D721Med (cell line): ENCODE data around the gene SPTBN5.

Experiments used
- DNase-seq: peaks from one replicate; pipeline ENCODE4 v3.0.0; 2011; ENCODE audit warnings: low spot score; ENCODE audit not compliant: insufficient read length
- FAIRE-seq: peaks from 2 replicates; lab custom pipeline; 2011; peaks lifted over from hg19 to GRCh38; lab: Jason Lieb, UNC
- CTCF ChIP-seq: IDR thresholded peaks from 2 replicates; pipeline ENCODE4 v1.5.1; 2012; ENCODE audit warnings: mild to moderate bottlenecking, control low read depth; ENCODE audit not compliant: insufficient read depth; ENCODE audit errors: missing control alignments

The SPTBN5 gene

DNA sequence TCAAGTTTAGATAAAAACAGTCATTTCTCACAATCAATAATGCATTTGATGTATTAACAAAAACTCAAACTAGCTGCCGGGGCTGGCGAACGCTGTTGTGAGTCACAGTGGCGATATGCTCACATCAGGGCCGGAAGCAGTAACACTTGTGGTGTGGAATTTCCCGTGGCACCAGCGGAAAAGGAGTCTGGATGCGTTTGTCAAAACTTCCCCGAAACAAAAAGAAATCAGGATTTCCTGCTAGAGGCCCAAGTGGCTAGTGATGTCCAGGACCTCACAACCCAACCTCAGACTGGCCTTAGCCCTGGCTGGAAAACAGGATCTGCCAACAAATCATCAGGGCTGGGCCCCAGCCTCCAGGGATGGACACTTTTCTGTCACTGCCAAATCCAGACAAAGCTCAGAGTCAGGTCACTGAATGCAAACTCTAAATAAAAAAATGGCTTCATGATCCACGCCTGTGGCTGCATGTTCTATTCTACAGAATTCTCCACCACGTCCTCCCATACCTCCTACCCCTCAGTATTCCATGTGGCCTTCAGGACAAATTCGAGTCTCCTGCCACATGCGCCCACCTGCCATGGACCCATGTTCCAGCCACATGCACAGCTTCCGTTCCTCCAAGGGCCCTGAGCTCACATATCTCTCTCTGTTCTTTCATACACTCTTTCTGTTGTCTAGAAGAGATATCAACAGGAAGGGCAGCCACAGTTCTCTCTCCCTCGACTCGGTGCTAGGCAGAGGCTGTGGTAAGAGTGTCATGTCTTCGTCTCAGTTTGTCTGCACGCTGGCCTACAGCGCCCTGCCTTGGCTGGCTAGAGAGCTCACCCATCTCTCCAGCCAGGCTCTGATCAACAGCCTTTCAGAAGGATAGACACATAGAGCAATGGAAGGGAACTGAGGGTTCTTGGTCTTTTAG is 43.1 kb upstream of the SPTBN5 start:
- DNase-seq (no peak), FAIRE-seq (no peak)
- TF ChIP-seq CTCF: no peak

DNA sequence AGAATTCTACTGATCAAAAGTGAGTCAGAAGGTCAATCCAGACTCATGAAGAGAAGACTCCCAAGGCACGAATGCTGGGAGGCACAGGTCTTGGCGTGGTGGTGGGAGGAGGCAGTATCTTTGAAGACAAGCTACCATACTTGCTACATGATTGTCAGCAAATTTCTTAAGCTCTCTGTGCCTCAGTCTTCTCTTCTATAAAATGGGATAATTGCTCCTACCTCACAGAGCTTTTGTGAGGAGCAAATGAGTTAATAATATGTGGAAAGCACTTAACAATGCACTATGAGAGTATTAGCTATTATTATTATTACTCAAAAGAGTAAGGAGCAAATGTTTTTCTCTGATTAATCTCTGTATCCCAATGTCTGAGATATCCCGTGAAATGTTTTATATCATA is 42.3 kb upstream of the SPTBN5 start:
- no peak for DNase-seq
- no peak for TF ChIP-seq CTCF
- no peak for FAIRE-seq

- no peak for FAIRE-seq
- no peak for DNase-seq
- no peak for TF ChIP-seq CTCF
Measured at GRCh38 chr15:41935566-41936020, 41.7 kb upstream of the SPTBN5 start.

DNA sequence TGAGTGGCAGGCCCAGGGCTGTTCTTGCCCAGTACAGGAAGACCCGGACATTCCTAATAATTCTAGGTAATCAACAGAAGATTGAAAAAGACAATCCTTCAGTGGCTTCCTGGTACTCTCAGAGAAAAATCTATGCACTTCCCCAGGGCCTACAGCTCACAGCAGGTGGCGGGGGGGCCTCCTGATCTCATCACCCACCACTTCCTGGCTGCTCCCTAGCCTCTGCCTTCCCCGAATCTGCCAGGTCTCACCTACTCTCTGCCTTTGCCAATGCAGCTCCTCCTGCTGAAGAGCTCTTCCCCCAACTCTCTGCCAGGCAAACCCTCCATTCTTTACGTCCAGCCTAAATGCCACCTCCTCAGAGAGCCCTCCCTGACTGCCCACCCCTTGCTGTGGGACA is 41.0 kb upstream of the SPTBN5 start:
- DNase-seq: no peak

GRCh38 chr15:41933771-41934170 is 39.9 kb upstream of the SPTBN5 start:
- TF ChIP-seq CTCF: no peak
- FAIRE-seq (no peak), DNase-seq (no peak)

More for the DNA sequence above, 41.0 kb upstream of the SPTBN5 start:
- no peak for FAIRE-seq
- TF ChIP-seq CTCF: no peak

- DNase-seq (no peak), FAIRE-seq (no peak)
- TF ChIP-seq CTCF: no peak
Measured at GRCh38 chr15:41933326-41933725, 39.5 kb upstream of the SPTBN5 start.

DNA sequence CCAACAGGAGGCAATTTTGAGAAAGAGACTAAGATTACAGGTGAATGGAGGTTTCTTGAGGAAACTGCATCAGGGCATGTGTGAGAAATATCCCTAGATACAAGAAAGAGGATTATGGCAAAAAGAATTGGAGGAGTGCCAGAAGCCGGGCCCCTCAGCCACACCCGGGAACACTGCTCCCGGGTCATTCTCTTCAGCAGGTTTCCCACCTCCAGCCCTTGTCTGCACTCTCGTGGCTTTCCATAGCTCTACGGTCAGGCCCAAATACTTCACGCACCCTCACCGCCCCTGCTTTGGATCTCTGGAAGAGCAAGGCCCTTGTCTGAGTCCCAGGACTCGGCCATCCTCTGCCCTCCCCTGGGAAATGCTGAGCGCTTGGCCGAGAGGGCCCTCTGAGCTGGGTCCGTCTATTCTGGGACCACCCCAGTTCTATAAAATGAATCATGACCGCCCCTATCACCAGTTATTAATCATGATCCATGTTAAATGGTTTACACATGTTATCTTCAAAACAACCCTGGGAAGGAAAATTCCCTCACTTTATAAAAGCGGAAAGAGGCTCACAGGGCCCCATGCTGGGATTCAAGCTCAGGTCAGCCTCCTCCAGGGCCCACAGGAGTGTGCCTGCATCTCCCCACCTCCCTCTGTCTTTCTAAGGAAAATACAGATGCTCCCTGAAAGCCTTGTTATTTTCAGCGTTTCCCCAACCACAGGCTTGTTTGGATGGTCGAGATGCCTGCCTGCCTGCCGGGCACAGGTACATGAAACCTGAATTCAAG is 38.8 kb upstream of the SPTBN5 start:
- no peak for TF ChIP-seq CTCF
- FAIRE-seq (no peak), DNase-seq (no peak)
